GM19328 (cell line): Measurements from ENCODE around the gene PWP2.

Experiments used
- ATAC-seq: cut with Tn5 transposase; IDR thresholded peaks from one replicate; pipeline ENCODE4 v1.9.1; 2021; ENCODE audit warnings: mild to moderate bottlenecking, moderate library complexity; ENCODE audit not compliant: unreplicated experiment

PWP2 gene

GRCh38 chr21:44107026-44107501 lies at the start of gene PWP2:
PWP2 (plus strand) TSS chr21:44107399; CDS start chr21:44107417, 18 bp downstream.
- ATAC-seq: peak; percentile 73

- ATAC-seq: no peak
Observed at GRCh38 chr21:44057960-44058651, 49.1 kb upstream of the PWP2 start.

GRCh38 chr21:44058652-44058964 lies 48.6 kb upstream of the PWP2 start:
- ATAC-seq: no peak

- no peak for ATAC-seq
Observed at GRCh38 chr21:44058981-44059380, 48.2 kb upstream of the PWP2 start.

GRCh38 chr21:44059710-44060109 lies 47.5 kb upstream of the PWP2 start:
- ATAC-seq: no peak

GRCh38 chr21:44062380-44062779 lies 44.8 kb upstream of the PWP2 start:
- no peak for ATAC-seq

GRCh38 chr21:44063151-44063912 lies 43.9 kb upstream of the PWP2 start:
- no peak for ATAC-seq

GRCh38 chr21:44064852-44065403 lies 42.3 kb upstream of the PWP2 start:
- no peak for ATAC-seq

GRCh38 chr21:44065428-44065827 lies 41.8 kb upstream of the PWP2 start:
- ATAC-seq: no peak

- no peak for ATAC-seq
Observed at GRCh38 chr21:44066116-44066515, 41.1 kb upstream of the PWP2 start.

- no peak for ATAC-seq
Observed at GRCh38 chr21:44067011-44067839, 40.0 kb upstream of the PWP2 start.

- ATAC-seq: no peak
Observed at GRCh38 chr21:44070391-44070790, 36.8 kb upstream of the PWP2 start.

GRCh38 chr21:44071359-44072104 lies 35.7 kb upstream of the PWP2 start:
- no peak for ATAC-seq

- ATAC-seq: no peak
Observed at GRCh38 chr21:44072111-44072510, 35.1 kb upstream of the PWP2 start.

- no peak for ATAC-seq
Observed at GRCh38 chr21:44074315-44074958, 32.8 kb upstream of the PWP2 start.

GRCh38 chr21:44076316-44076715 lies 30.9 kb upstream of the PWP2 start:
- no peak for ATAC-seq

GRCh38 chr21:44078411-44078981 lies 28.7 kb upstream of the PWP2 start:
- ATAC-seq: no peak

- ATAC-seq: no peak
Observed at GRCh38 chr21:44079446-44079845, 27.8 kb upstream of the PWP2 start.

GRCh38 chr21:44079846-44080245 lies 27.4 kb upstream of the PWP2 start:
- ATAC-seq: no peak
